Measurements from ENCODE around the gene TRAF5. TPM values are rescaled to one million over a fixed set of nuclear protein-coding genes. Genes with fewer than 3 reads are reported as not detected.

TRAF5 gene
- total and polyA plus RNA-seq, 4 donors, result 0.68 to 3.3 (median 1.6) TPM

DNA sequence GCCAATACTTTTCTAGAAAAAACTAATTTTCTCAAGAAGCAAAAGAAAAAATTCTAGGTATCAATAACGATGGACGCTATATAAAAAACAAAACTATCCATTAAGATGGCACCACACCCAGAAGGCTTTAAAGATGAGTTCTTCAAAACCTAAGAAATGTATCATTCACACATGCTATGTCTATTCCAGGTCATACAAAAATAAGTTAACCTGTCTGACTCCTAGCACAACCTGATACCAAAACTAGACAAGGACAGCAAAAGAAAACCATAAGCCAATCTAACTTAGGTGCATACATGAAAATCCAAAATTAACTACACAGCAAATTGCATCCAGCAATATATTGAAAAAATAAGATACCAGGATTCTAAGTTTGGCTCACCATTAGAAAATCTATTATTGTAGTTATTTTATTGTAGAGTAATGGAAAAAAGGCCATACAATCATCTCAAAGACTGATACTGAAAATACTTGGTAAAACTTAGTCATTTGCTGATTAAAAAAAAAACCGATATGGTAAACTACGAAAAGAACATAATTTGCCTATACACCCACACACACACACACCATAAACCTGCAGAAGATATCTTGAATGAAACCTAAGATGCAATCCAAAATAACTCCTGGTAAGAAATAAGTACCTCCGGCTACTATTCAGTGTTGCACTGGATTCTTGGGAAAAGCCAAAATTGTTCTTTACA is 55.0 kb downstream of the TRAF5 start:
- DNase-seq (ENCODE audit: low spot score), result no peak
- 88% methylated on average over 5 of the region's 5 CpGs for WGBS
- Histone ChIP-seq H3K27ac (ENCODE audit: low read depth in 1 of 2, low read length in 2 of 2) (no peak overlapping the region), H3K36me3 (ENCODE audit: control insufficient read depth in 4 of 4, insufficient read depth in 3 of 4, low read depth in 1 of 4, low read length in 3 of 4) (no peaks in the 10 kb centered on the region), H3K27me3 (ENCODE audit: control insufficient read depth in 4 of 4, insufficient read depth in 4 of 4, low read length in 3 of 4) (no peaks in the 10 kb centered on the region), H3K4me3 (ENCODE audit: low read depth in 1 of 3, low read length in 3 of 3) (peak overlapping the region in 2 of 3 donors; percentile 52 to 83), H3K4me1 (ENCODE audit: control insufficient read depth in 4 of 4, insufficient read depth in 4 of 4, low read length in 3 of 4) (peaks cover 0 to 10% (median 4%) of the 10 kb centered on the region in 4 donors), H3K9me3 (ENCODE audit: control insufficient read depth in 4 of 4, low read length in 3 of 4) (no peaks in the 10 kb centered on the region), H3K9ac (ENCODE audit: low read depth in 1 of 2, low read length in 2 of 2) (no peak overlapping the region)
- TF ChIP-seq FOXA1 (IDR thresholded peaks at IDR 0.05) (no peak), HNF4G (IDR thresholded peaks at IDR 0.05) (no peak), YY1 (IDR thresholded peaks at IDR 0.05) (no peak), RAD21 (IDR thresholded peaks at IDR 0.05) (no peak), EGR1 (IDR thresholded peaks at IDR 0.05; ENCODE audit: low read depth in 2 of 2) (no peak), SP1 (IDR thresholded peaks at IDR 0.05) (no peak), RXRA (IDR thresholded peaks at IDR 0.05) (no peak), HNF4A (conservative IDR thresholded peaks at IDR 0.05) (no peak), TAF1 (conservative IDR thresholded peaks at IDR 0.05) (no peak), NR2F2 (IDR thresholded peaks at IDR 0.05) (no peak), GABPA (IDR thresholded peaks at IDR 0.05 in 1 of 2, conservative IDR thresholded peaks at IDR 0.05 in 1 of 2) (no peak), FOXA2 (IDR thresholded peaks at IDR 0.05) (no peak), JUND (IDR thresholded peaks at IDR 0.05) (no peak)
- TF ChIP-seq, protein P1, sequence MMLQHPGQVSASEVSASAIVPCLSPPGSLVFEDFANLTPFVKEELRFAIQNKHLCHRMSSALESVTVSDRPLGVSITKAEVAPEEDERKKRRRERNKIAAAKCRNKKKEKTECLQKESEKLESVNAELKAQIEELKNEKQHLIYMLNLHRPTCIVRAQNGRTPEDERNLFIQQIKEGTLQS (IDR thresholded peaks at IDR 0.05), result no peak
- TF ChIP-seq, protein P2, sequence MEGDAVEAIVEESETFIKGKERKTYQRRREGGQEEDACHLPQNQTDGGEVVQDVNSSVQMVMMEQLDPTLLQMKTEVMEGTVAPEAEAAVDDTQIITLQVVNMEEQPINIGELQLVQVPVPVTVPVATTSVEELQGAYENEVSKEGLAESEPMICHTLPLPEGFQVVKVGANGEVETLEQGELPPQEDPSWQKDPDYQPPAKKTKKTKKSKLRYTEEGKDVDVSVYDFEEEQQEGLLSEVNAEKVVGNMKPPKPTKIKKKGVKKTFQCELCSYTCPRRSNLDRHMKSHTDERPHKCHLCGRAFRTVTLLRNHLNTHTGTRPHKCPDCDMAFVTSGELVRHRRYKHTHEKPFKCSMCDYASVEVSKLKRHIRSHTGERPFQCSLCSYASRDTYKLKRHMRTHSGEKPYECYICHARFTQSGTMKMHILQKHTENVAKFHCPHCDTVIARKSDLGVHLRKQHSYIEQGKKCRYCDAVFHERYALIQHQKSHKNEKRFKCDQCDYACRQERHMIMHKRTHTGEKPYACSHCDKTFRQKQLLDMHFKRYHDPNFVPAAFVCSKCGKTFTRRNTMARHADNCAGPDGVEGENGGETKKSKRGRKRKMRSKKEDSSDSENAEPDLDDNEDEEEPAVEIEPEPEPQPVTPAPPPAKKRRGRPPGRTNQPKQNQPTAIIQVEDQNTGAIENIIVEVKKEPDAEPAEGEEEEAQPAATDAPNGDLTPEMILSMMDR (IDR thresholded peaks at IDR 0.05; ENCODE audit: low read depth, low read length, missing input control), result no peak
- TF ChIP-seq, protein P3, sequence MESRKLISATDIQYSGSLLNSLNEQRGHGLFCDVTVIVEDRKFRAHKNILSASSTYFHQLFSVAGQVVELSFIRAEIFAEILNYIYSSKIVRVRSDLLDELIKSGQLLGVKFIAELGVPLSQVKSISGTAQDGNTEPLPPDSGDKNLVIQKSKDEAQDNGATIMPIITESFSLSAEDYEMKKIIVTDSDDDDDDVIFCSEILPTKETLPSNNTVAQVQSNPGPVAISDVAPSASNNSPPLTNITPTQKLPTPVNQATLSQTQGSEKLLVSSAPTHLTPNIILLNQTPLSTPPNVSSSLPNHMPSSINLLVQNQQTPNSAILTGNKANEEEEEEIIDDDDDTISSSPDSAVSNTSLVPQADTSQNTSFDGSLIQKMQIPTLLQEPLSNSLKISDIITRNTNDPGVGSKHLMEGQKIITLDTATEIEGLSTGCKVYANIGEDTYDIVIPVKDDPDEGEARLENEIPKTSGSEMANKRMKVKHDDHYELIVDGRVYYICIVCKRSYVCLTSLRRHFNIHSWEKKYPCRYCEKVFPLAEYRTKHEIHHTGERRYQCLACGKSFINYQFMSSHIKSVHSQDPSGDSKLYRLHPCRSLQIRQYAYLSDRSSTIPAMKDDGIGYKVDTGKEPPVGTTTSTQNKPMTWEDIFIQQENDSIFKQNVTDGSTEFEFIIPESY (IDR thresholded peaks at IDR 0.05), result no peak
- TF ChIP-seq, protein P4, sequence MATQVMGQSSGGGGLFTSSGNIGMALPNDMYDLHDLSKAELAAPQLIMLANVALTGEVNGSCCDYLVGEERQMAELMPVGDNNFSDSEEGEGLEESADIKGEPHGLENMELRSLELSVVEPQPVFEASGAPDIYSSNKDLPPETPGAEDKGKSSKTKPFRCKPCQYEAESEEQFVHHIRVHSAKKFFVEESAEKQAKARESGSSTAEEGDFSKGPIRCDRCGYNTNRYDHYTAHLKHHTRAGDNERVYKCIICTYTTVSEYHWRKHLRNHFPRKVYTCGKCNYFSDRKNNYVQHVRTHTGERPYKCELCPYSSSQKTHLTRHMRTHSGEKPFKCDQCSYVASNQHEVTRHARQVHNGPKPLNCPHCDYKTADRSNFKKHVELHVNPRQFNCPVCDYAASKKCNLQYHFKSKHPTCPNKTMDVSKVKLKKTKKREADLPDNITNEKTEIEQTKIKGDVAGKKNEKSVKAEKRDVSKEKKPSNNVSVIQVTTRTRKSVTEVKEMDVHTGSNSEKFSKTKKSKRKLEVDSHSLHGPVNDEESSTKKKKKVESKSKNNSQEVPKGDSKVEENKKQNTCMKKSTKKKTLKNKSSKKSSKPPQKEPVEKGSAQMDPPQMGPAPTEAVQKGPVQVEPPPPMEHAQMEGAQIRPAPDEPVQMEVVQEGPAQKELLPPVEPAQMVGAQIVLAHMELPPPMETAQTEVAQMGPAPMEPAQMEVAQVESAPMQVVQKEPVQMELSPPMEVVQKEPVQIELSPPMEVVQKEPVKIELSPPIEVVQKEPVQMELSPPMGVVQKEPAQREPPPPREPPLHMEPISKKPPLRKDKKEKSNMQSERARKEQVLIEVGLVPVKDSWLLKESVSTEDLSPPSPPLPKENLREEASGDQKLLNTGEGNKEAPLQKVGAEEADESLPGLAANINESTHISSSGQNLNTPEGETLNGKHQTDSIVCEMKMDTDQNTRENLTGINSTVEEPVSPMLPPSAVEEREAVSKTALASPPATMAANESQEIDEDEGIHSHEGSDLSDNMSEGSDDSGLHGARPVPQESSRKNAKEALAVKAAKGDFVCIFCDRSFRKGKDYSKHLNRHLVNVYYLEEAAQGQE (IDR thresholded peaks at IDR 0.05), result no peak
- TF ChIP-seq, protein P5, sequence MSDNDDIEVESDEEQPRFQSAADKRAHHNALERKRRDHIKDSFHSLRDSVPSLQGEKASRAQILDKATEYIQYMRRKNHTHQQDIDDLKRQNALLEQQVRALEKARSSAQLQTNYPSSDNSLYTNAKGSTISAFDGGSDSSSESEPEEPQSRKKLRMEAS (IDR thresholded peaks at IDR 0.05), result no peak
